B cell (primary cell): ENCODE data around the gene ZC3H15. TPM values are rescaled to one million over a fixed set of nuclear protein-coding genes. Genes with fewer than 3 reads are reported as not detected.

Experiments used
- ATAC-seq: fragments of 200-7000 bp; cut with Tn5 transposase; one replicate; pipeline ENCODE4 v1.10.0; 2021; ENCODE audit warnings: low read depth, mild to moderate bottlenecking, moderate number of reproducible peaks, moderate library complexity
- CTCF ChIA-PET: fragments of 350-600 bp; sonication (Branson Sonifier 250); formaldehyde crosslinking; loops from one replicate; lab custom pipeline; 2021; ENCODE audit warnings: antibody characterized with exemption, inconsistent platforms; lab: Charles Lee
- POLR2A ChIA-PET: fragments of 350-600 bp; sonication (Branson Sonifier 250); formaldehyde crosslinking; loops from one replicate; lab custom pipeline; 2021; ENCODE audit warnings: antibody characterized with exemption; lab: Charles Lee
- DNase-seq: peaks from one replicate; pipeline ENCODE4 v3.0.0; 2013
- H2AFZ ChIP-seq: 2 replicates; pipeline ENCODE4 v1.6.1; 2012; ENCODE audit warnings: mild to moderate bottlenecking, low read depth, low read length; ENCODE audit not compliant: insufficient read depth, poor library complexity, severe bottlenecking
- H3K27ac ChIP-seq, 2 donors: 1 replicate in 1 of 2; 2 replicates in 1 of 2; pipeline ENCODE4 v1.5.1; 2012 to 2013; ENCODE audit warnings: low read length in 2 of 2, mild to moderate bottlenecking in 2 of 2, moderate library complexity in 1 of 2
- H3K27me3 ChIP-seq, 4 experiments: fragments of 200-600 bp in 1 of 4; sonication (generic) in 1 of 4; replicated peaks in 1 of 4; 1 replicate in 2 of 4; 2 replicates in 2 of 4; pipeline versions ENCODE4 v1.6.1 to v1.7.0; 2013 to 2016; ENCODE audit warnings: low read length in 3 of 4, mild to moderate bottlenecking in 2 of 4, mixed read lengths in 1 of 4, moderate library complexity in 1 of 4; ENCODE audit not compliant: insufficient read depth in 4 of 4, control insufficient read depth in 3 of 4; ENCODE audit errors: control extremely low read depth in 1 of 4
- H3K36me3 ChIP-seq, 2 experiments: replicated peaks in 1 of 2; 1 replicate in 1 of 2; 2 replicates in 1 of 2; pipeline versions ENCODE4 v1.6.1 to v1.7.1; 2013; ENCODE audit warnings: low read length in 1 of 2; ENCODE audit not compliant: insufficient read depth in 2 of 2, control insufficient read depth in 1 of 2; ENCODE audit errors: control extremely low read depth in 1 of 2, extremely low read depth in 1 of 2
- H3K4me1 ChIP-seq, 2 donors: fragments of 200-600 bp in 1 of 2; sonication (generic) in 1 of 2; 1 replicate in 1 of 2; 2 replicates in 1 of 2; pipeline versions ENCODE4 v1.5.1 to v1.6.1; 2013 to 2017; ENCODE audit warnings: low read length in 2 of 2; ENCODE audit not compliant: control insufficient read depth in 2 of 2, insufficient read depth in 2 of 2
- H3K4me2 ChIP-seq: replicated peaks from 2 replicates; pipeline ENCODE3; 2012; ENCODE audit warnings: mild to moderate bottlenecking, low read depth, low read length; ENCODE audit not compliant: poor library complexity, severe bottlenecking
- H3K4me3 ChIP-seq, 5 experiments: fragments of 200-600 bp in 1 of 5; sonication (generic) in 1 of 5; 1 replicate in 3 of 5; 2 replicates in 2 of 5; pipeline versions ENCODE4 v1.5.1 to v1.7.0; 2011 to 2016; ENCODE audit warnings: low read length in 4 of 5, mild to moderate bottlenecking in 4 of 5, low read depth in 2 of 5, control low read depth in 1 of 5, moderate library complexity in 1 of 5; ENCODE audit not compliant: insufficient read depth in 1 of 5; ENCODE audit errors: control extremely low read depth in 1 of 5, extremely low read depth in 1 of 5
- H3K79me2 ChIP-seq: fragments of 200-600 bp; sonication (generic); one replicate; pipeline ENCODE4 v1.6.0; 2016; ENCODE audit warnings: low read length; ENCODE audit not compliant: control insufficient read depth, insufficient read depth
- H3K9ac ChIP-seq: fragments of 200-600 bp; sonication (generic); 2 replicates; pipeline ENCODE4 v1.6.1; 2017; ENCODE audit warnings: mild to moderate bottlenecking, low read length, moderate library complexity
- H3K9me3 ChIP-seq, 3 donors: one replicate each; pipeline versions ENCODE4 v1.6.1 to v1.7.1; 2013; ENCODE audit warnings: low read length in 2 of 3; ENCODE audit not compliant: control insufficient read depth in 2 of 3, insufficient read depth in 1 of 3; ENCODE audit errors: control extremely low read depth in 1 of 3
- H4K20me1 ChIP-seq: 2 replicates; pipeline ENCODE4 v1.6.0; 2012; ENCODE audit warnings: mild to moderate bottlenecking, low read length; ENCODE audit not compliant: insufficient read depth, control insufficient read depth, poor library complexity, severe bottlenecking
- H3K27ac Mint-ChIP-seq: one replicate; pipeline ENCODE4 v1.8.0; 2021; ENCODE audit warnings: mixed read lengths
- H3K27me3 Mint-ChIP-seq: one replicate; pipeline ENCODE4 v1.8.0; 2021; ENCODE audit warnings: mixed read lengths
- H3K4me1 Mint-ChIP-seq: one replicate; pipeline ENCODE4 v1.8.0; 2021; ENCODE audit warnings: mixed read lengths
- H3K4me3 Mint-ChIP-seq: one replicate; pipeline ENCODE4 v1.8.0; 2021; ENCODE audit warnings: mixed read lengths
- H3K9me3 Mint-ChIP-seq: one replicate; pipeline ENCODE4 v1.8.0; 2022; ENCODE audit warnings: mixed read lengths; ENCODE audit not compliant: insufficient read depth
- CTCF ChIP-seq: fragments of 200-600 bp; IDR thresholded peaks from one replicate; pipeline ENCODE4 v1.8.0; 2022; ENCODE audit warnings: antibody characterized with exemption, mild to moderate bottlenecking
- EZH2 ChIP-seq: IDR thresholded peaks from 2 replicates; pipeline ENCODE4 v1.6.1; 2012; ENCODE audit warnings: borderline replicate concordance, low read depth, mild to moderate bottlenecking, moderate library complexity, low read length; ENCODE audit not compliant: insufficient read depth, poor library complexity, severe bottlenecking
- WGBS: methylation state at CpG from one replicate; pipeline ENCODE4 v1.1.5; 2013; ENCODE audit warnings: missing lambda C conversion rate; ENCODE audit not compliant: insufficient coverage; 5-methylcytosine and 5-hydroxymethylcytosine counted together
- intact Hi-C: fragments of 100-400 bp; cut with micrococcal nuclease; formaldehyde crosslinking; loops from one replicate; pipeline ENCODE4 v1.10.0; 2022
- polyA plus RNA-seq: library from polyadenylated mRNA; depleted of rRNA; stranded (reverse); fragments of >200 nt; gene quantifications from 2 replicates; pipeline ENCODE4 v1.2.3, GENCODE V29; 2012
- total RNA-seq, 2 donors: library from RNA; stranded (reverse); fragments of 120-200 nt in 1 of 2; gene quantifications; 1 replicate in 1 of 2; 2 replicates in 1 of 2; pipeline versions ENCODE4 v1.2.3 to v1.2.4, GENCODE V29; 2013 to 2022

Gene ZC3H15
- total and polyA plus RNA-seq, 2 donors (not counting 1 experiment from before 2014, with no cell fraction given) = 29.6 to 61.4 TPM

- Histone ChIP-seq H3K36me3 (peaks cover 19 to 21% of the 10 kb centered on the region in 2 experiments), H3K9ac (no peak overlapping the region), H3K9me3 (no peaks in the 10 kb centered on the region), H3K4me1 (no peaks in the 10 kb centered on the region), H3K27ac (no peak overlapping the region), H3K27me3 (no peaks in the 10 kb centered on the region), H3K4me3 (no peak overlapping the region), H2AFZ (no peak overlapping the region), H3K79me2 (no peaks in the 10 kb centered on the region), H4K20me1 (no peaks in the 10 kb centered on the region), H3K4me2 (no peak overlapping the region)
- no peak overlapping the region for H3K27ac Mint-ChIP-seq
- no peak for DNase-seq
- ChIA-PET CTCF (interaction anchor here (1.0 kb wide), 1 partner anchor 11 kb away, joined by 3 read pairs; no protein-coding TSS in a partner anchor), POLR2A (no interaction called here)
- intact Hi-C loops = no loop called here
- no peak for TF ChIP-seq CTCF
- no peak for TF ChIP-seq EZH2
- no peaks in the 10 kb centered on the region for H3K9me3 Mint-ChIP-seq
- H3K4me3 Mint-ChIP-seq = no peak overlapping the region
- peaks cover 3% of the 10 kb centered on the region for H3K4me1 Mint-ChIP-seq
- no peak for ATAC-seq
- WGBS = 100% methylated on average over 1 of the region's 3 CpGs
- no peaks in the 10 kb centered on the region for H3K27me3 Mint-ChIP-seq
Observed at GRCh38 chr2:186515376-186515775, 29.3 kb downstream of the ZC3H15 start.

GRCh38 chr2:186516396-186516795 is 30.3 kb downstream of the ZC3H15 start:
- POLR2A ChIA-PET = no interaction called here
- no peaks in the 10 kb centered on the region for H3K27me3 ChIP-seq
- WGBS = no CpG with 5 or more reads among the region's 1 CpG
- intact Hi-C loops = no loop called here
- no peak overlapping the region for H2AFZ ChIP-seq
- no peak overlapping the region for H3K27ac ChIP-seq
- H3K36me3 ChIP-seq = peaks cover 19% of the 10 kb centered on the region in 2 experiments
- H3K9me3 ChIP-seq = no peaks in the 10 kb centered on the region
- no peaks in the 10 kb centered on the region for H3K4me1 ChIP-seq
- DNase-seq (no peak), ATAC-seq (no peak)
- peaks cover 3% of the 10 kb centered on the region for H3K4me1 Mint-ChIP-seq
- no peaks in the 10 kb centered on the region for H3K9me3 Mint-ChIP-seq
- H3K4me3 ChIP-seq = no peak overlapping the region
- H3K4me3 Mint-ChIP-seq = no peak overlapping the region
- no peak overlapping the region for H3K9ac ChIP-seq
- H3K27ac Mint-ChIP-seq = no peak overlapping the region
- H3K79me2 ChIP-seq = no peaks in the 10 kb centered on the region
- TF ChIP-seq CTCF = no peak
- TF ChIP-seq EZH2 = no peak
- no peak overlapping the region for H3K4me2 ChIP-seq
- H4K20me1 ChIP-seq = no peaks in the 10 kb centered on the region
- CTCF ChIA-PET = no interaction called here
- H3K27me3 Mint-ChIP-seq = no peaks in the 10 kb centered on the region
